Transverse colon (tissue), 4 donors: ENCODE measurements around the gene ARHGAP10. TPM values are rescaled to one million over a fixed set of nuclear protein-coding genes. Genes with fewer than 3 reads are reported as not detected.
"Not testable (repeated sequence)": the region's sequence is repeated elsewhere in the genome, so short reads cannot be mapped to it uniquely, and the experiment has no call there.

ENCODE experiments used
- DNase-seq: peaks from one replicate; pipeline ENCODE4 v3.0.0-alpha.2; 2019
- H3K27ac ChIP-seq, 4 donors: fragments of 200-600 bp; sonication (generic); 2 replicates each; pipeline ENCODE4 v1.5.1; 2016 to 2018; ENCODE audit warnings: inconsistent platforms in 4 of 4
- H3K27me3 ChIP-seq: fragments of 200-600 bp; sonication (generic); 2 replicates; pipeline ENCODE4 v1.5.1; 2017; ENCODE audit warnings: inconsistent platforms
- H3K36me3 ChIP-seq, 4 donors: fragments of 200-600 bp; sonication (generic); 2 replicates each; pipeline ENCODE4 v1.5.1; 2017 to 2019; ENCODE audit warnings: inconsistent platforms in 4 of 4
- H3K4me1 ChIP-seq, 4 donors: fragments of 200-600 bp; sonication (generic); 2 replicates each; pipeline ENCODE4 v1.5.1; 2017 to 2020; ENCODE audit warnings: inconsistent platforms in 4 of 4
- H3K4me3 ChIP-seq, 4 donors: fragments of 200-600 bp; sonication (generic); 1 replicate in 1 of 4; 2 replicates in 3 of 4; pipeline versions ENCODE4 v1.5.1 to v1.6.1; 2017 to 2019; ENCODE audit warnings: inconsistent platforms in 4 of 4
- H3K9me3 ChIP-seq, 2 donors: fragments of 200-600 bp; sonication (generic); 2 replicates each; pipeline ENCODE4 v1.5.1; 2017 to 2019; ENCODE audit warnings: inconsistent platforms in 2 of 2
- EP300 ChIP-seq: sonication (generic); formaldehyde crosslinking; IDR thresholded peaks from one replicate; pipeline ENCODE4 v1.6.1; 2017; ENCODE audit warnings: antibody characterized with exemption, low read depth
- POLR2A ChIP-seq: fragments of 450-650 bp; IDR thresholded peaks from one replicate; pipeline ENCODE4 v1.6.1; 2016; ENCODE audit warnings: antibody characterized with exemption, mild to moderate bottlenecking, moderate library complexity
- POLR2AphosphoS5 ChIP-seq, 3 donors: sonication (generic); formaldehyde crosslinking; IDR thresholded peaks; one replicate each; pipeline ENCODE4 v1.6.1; 2016; ENCODE audit warnings: antibody characterized with exemption in 3 of 3
- WGBS, 2 donors: methylation state at CpG; one replicate each; pipeline ENCODE4 v1.1.5; 2018; ENCODE audit warnings: low coverage in 1 of 2; 5-methylcytosine and 5-hydroxymethylcytosine counted together
- in situ Hi-C, 4 donors: fragments of 200-750 bp; cut with MboI; loops; one replicate each; pipeline versions ENCODE4 v1.15.0 to v1.15.1; 2017; ENCODE audit warnings: low sequenced_read_pairs in 3 of 4, low pct_ligation_motif_present in 1 of 4, low pct_unique_long_range_greater_than_20kb in 1 of 4
- intact Hi-C: fragments of 100-400 bp; cut with DNase I; formaldehyde crosslinking; loops from one replicate; pipeline ENCODE4 v1.15.1; 2023; ENCODE audit warnings: low total_unique reads
- total RNA-seq, 4 donors: library from RNA; depleted of rRNA; stranded (reverse); fragments of >200 nt; gene quantifications; one replicate each; pipeline ENCODE4 v1.1.0, GENCODE V29; 2016
- TF ChIP-seq, protein P1 (sequence below), 5 experiments: fragments of 200-600 bp in 3 of 5; fragments of 450-650 bp in 2 of 5; sonication (generic) in 3 of 5; IDR thresholded peaks; 1 replicate in 2 of 5; 2 replicates in 3 of 5; pipeline ENCODE4 v1.5.1; 2016 to 2017; ENCODE audit warnings: antibody characterized with exemption in 5 of 5, inconsistent platforms in 3 of 5, mild to moderate bottlenecking in 2 of 5, moderate library complexity in 1 of 5

Gene ARHGAP10
- total RNA-seq, 4 donors from 2014 or later, result 14.7 to 27.3 (median 22.9) TPM

DNA sequence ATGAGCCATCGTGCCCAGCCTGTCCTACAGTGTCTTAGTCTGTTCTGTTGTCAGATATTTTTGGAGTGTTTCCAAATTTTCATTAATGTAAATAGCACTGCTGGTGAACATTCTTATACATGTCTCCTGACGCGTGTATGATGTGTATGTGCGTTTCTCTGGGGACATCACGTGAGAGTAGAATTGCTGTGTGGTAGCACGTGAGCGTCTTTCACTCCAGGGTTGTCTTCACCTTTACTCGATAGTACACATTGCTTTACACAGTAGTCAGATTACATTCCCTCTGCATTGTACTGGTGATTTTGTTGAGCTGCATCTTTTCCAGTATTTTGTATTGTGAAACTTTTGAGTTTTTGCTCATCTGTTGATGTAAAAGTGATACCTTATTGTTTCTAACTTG, 60.0 kb downstream of the ARHGAP10 start:
- 95 to 98% methylated on average over 7 to 8 of the region's 8 CpGs for WGBS, 2 donors
- Histone ChIP-seq H3K27ac (no peak overlapping the region), H3K4me1 (peaks cover 9 to 33% (median 20%) of the 10 kb centered on the region in 4 donors), H3K27me3 (no peaks in the 10 kb centered on the region), H3K36me3 (no peaks in the 10 kb centered on the region), H3K9me3 (no peaks in the 10 kb centered on the region), H3K4me3 (no peak overlapping the region)
- TF ChIP-seq, protein P1, sequence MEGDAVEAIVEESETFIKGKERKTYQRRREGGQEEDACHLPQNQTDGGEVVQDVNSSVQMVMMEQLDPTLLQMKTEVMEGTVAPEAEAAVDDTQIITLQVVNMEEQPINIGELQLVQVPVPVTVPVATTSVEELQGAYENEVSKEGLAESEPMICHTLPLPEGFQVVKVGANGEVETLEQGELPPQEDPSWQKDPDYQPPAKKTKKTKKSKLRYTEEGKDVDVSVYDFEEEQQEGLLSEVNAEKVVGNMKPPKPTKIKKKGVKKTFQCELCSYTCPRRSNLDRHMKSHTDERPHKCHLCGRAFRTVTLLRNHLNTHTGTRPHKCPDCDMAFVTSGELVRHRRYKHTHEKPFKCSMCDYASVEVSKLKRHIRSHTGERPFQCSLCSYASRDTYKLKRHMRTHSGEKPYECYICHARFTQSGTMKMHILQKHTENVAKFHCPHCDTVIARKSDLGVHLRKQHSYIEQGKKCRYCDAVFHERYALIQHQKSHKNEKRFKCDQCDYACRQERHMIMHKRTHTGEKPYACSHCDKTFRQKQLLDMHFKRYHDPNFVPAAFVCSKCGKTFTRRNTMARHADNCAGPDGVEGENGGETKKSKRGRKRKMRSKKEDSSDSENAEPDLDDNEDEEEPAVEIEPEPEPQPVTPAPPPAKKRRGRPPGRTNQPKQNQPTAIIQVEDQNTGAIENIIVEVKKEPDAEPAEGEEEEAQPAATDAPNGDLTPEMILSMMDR (IDR thresholded peaks at IDR 0.05), result no peak
- TF ChIP-seq POLR2AphosphoS5 (IDR thresholded peaks at IDR 0.05) (no peak), EP300 (no peak), POLR2A (no peak)
- in situ Hi-C loops, result no loop called here
- DNase-seq, result no peak
- intact Hi-C loops, result no loop called here

DNA sequence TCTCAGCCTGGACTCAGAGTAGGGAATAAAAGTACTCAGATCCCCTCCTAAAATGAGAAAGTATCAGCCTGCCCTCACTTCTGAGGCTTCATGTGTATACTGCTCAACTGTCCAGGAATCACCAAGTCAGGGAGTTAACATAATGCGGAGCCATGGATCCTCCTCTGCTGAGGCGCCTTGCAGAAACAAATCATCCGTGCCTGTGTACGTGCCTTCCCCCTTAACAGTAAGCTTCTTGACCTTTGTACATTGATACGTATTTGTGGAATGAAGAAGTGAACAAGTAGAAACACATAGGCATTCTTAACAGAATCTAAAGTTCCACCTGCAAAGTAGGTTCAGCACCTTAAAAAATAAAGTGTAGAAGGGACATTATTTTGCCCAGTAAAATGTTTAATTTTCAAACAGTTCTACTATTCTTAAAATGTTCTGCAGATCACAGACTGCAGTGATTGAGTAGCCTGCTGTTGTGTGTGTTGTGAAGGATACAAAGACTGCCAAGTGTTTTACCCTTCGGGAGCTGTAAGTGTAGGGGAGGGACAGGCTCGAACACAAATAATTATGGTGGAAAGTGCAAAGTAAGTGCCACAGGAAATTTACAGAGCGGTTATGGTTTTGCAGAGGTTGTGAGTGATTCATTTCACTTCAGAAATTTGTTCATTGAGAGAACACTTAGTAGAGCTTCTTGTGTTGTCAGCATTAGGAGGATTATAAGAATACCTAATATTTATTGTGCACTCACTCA, 61.9 kb downstream of the ARHGAP10 start:
- intact Hi-C loops (no loop called here), in situ Hi-C loops (no loop called here)
- H3K36me3 ChIP-seq, result no peaks in the 10 kb centered on the region
- 44 to 48% methylated on average over 3 to 8 of the region's 8 CpGs for WGBS, 2 donors
- no peak for DNase-seq
- H3K9me3 ChIP-seq, result no peaks in the 10 kb centered on the region
- TF ChIP-seq POLR2AphosphoS5 (IDR thresholded peaks at IDR 0.05) (no peak), EP300 (no peak), POLR2A (no peak)
- TF ChIP-seq, protein P1 (IDR thresholded peaks at IDR 0.05), result no peak
- no peaks in the 10 kb centered on the region for H3K27me3 ChIP-seq
- H3K4me3 ChIP-seq, result no peak overlapping the region
- H3K4me1 ChIP-seq, result peaks cover 0 to 25% (median 10%) of the 10 kb centered on the region in 4 donors
- H3K27ac ChIP-seq, result no peak overlapping the region

DNA sequence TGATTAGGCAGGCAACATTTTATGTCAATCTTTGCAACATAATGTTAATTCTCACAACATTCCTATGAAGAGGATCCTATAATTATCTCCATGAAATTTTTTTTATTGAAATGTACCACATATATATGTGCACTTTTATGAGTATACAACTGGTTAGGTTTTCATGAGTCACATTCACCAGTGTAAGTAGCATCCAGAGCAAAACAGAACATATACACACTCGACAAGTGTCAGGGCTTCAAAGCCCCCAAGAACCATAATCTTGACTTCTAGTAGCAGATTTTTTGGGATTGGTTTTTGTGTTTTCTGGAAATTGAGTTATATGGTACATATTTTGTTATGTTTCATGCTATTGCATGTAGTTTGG, 62.4 kb downstream of the ARHGAP10 start:
- Histone ChIP-seq H3K36me3 (no peaks in the 10 kb centered on the region), H3K9me3 (no peaks in the 10 kb centered on the region), H3K4me1 (peaks cover under 1 to 25% (median 9%) of the 10 kb centered on the region in 4 donors), H3K27ac (no peak overlapping the region), H3K4me3 (no peak overlapping the region), H3K27me3 (no peaks in the 10 kb centered on the region)
- no peak for TF ChIP-seq POLR2AphosphoS5 (IDR thresholded peaks at IDR 0.05)
- TF ChIP-seq EP300, result no peak
- TF ChIP-seq, protein P1 (IDR thresholded peaks at IDR 0.05), result no peak
- intact Hi-C loops, result no loop called here
- WGBS, 2 donors, result 86 to 92% methylated on average over 1 of the region's 1 CpG
- DNase-seq, result no peak
- in situ Hi-C loops, result no loop called here

DNA sequence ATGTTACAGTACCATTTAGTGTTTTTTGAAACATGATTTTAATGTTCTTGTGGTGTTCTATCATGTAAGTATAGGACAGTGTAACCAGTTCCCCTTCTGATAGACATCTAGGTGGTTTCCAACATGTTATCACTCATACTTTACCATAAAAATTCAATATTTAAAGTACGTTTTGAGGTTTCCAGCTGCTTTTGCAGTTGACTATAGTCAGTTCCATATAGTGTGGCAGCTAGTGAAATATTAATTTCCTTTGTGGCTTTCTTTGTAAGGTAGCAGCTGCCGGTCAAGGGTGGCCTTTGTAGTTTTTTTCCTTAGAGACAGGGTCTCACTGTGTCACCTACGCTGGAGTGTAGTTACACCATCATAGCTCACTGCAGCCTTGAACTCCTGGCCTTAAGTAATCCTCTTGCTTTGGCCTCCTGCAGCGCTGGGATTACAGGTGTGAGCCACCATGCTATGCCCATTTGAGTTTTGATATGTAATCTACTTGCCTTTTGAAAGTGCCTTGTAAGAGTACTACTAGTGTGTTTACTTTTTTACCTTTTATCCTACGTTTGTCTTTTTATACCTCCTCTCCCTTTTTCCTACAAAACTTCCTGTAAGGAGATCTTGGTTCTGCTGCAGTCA, 63.0 kb downstream of the ARHGAP10 start:
- WGBS, 2 donors, result 67 to 68% methylated on average over 4 to 5 of the region's 5 CpGs
- H3K4me1 ChIP-seq, result peaks cover 7 to 26% (median 10%) of the 10 kb centered on the region in 4 donors
- H3K27ac ChIP-seq, result no peak overlapping the region
- H3K9me3 ChIP-seq, result no peaks in the 10 kb centered on the region
- H3K4me3 ChIP-seq, result no peak overlapping the region
- H3K36me3 ChIP-seq, result no peaks in the 10 kb centered on the region
- in situ Hi-C loops (no loop called here), intact Hi-C loops (no loop called here)
- no peaks in the 10 kb centered on the region for H3K27me3 ChIP-seq
- TF ChIP-seq EP300, result no peak
- no peak for TF ChIP-seq POLR2A
- TF ChIP-seq, protein P1 (IDR thresholded peaks at IDR 0.05), result no peak
- no peak for TF ChIP-seq POLR2AphosphoS5 (IDR thresholded peaks at IDR 0.05)
- no peak for DNase-seq

DNA sequence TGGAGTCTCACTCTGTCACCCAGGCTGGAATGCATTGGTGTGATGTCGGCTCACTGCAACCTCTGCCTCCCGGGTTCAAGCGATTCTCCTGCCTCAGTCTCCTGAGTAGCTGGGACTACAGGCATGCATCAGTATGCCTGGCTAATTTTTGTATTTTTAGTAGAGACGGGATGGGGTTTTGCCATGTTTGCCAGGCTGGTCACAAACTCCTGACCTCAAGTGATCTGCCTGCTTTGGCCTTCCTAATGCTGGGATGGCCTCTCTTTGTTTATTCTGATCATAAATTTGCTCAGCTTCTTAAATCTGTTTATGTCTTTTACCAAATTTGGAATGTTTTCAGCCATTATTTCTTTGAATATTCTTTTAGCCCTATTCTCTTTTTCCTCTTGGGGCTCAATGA, 67.2 kb downstream of the ARHGAP10 start:
- H3K27me3 ChIP-seq, DNase-seq, H3K4me3 ChIP-seq, intact Hi-C loops, in situ Hi-C loops, H3K9me3 ChIP-seq, H3K36me3 ChIP-seq: not testable (repeated sequence)
- Histone ChIP-seq H3K4me1 (peaks cover 0 to 24% (median 8%) of the 10 kb centered on the region in 4 donors), H3K27ac (peak overlapping the region in 2 of 4 donors; percentile 16 to 17)
- 40 to 92% methylated on average over 1 to 4 of the region's 4 CpGs for WGBS, 2 donors
